GM19328 (cell line): ENCODE results near the gene RMND5B.
"Not testable (repeated sequence)": the region's sequence is repeated elsewhere in the genome, so short reads cannot be mapped to it uniquely, and the experiment has no call there.

Experiments used
- ATAC-seq: cut with Tn5 transposase; IDR thresholded peaks from one replicate; pipeline ENCODE4 v1.9.1; 2021; ENCODE audit warnings: mild to moderate bottlenecking, moderate library complexity; ENCODE audit not compliant: unreplicated experiment

The RMND5B gene

DNA sequence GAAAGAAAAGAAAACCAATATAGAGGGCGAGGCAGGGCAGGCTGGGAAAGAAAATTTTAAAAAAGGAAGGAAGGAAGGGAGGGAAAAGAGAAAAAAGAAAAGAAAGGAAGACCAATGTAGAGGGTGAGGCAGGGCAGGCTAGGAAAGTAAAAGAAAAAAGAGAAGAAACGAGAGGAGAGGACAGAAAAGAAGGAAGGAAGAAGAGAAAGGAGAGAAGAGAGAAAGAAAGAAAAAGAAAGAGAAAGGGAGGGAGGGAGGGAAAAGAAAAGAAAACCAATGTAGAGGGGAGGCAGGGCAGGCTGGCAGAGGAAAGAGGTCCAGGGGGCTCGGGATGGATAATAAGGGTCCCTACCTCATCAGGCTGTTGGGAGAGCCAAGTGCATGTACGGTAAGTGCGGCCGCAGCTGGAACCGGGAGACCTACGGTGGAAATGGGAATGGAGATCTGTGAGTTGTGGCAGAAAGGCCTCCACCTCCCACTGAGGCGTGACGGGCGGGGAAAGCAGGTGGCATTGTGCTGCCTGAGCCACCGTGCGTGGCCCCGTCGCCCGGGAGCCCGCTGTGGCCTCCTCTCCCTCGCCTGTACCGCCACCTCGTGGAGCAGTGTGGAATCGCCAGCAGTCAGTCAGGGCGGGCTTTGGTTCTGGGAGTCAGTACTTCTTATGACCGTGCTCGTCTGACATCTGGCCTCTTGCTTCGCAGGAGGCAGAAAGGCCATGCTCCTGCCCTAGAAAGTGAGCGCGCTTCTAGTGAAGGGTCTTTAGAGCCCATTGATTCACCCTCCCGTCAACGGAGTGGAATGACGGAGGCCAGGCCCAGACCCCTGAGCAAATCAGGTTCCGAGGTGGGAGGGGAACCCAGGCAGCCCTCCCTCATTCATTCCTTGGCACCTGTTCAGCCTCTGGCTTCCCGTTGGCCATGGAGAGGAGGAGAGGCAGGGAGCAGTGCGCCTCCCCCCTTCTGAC, 33.2 kb downstream of the RMND5B start:
- ATAC-seq = peak; percentile 83

DNA sequence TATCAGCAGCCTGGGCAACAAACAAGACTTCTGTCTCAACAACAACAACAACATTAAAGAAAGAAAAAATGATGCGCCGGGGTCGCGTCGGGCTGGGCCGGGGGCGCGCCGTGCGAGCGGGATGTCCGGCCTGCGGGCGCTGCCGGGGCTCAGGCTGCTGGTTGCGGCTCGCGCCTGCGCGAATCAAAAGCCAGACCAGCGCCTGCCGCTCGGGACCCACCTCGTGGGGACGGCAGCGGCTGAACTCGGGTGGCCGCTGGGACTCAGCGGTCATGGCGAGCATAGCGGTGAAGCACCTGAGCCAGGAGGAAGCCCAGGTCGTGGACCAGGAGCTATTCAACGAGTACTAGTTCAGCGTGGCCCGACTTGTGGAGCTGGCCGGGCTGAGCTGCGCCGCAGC, 34.8 kb downstream of the RMND5B start:
- ATAC-seq = no peak

DNA sequence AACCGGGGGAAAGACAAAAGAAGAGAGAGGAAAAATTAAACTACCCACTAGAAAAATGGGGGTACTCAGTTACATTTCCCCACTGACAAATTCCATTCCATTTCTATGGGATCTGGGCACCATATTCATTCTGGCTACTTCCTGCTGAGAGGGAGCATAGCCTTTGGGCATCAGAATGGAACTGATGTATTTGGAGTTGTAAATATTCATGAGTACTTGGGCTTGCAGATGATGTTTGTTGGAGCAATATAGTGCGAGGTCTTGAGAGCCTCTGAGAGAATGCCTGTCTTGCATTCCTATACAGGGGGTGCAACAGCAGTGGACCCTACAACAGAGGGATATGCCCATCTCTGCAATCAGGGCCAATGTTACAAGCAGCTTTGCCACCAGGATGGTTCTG, 39.6 kb downstream of the RMND5B start:
- no peak for ATAC-seq

DNA sequence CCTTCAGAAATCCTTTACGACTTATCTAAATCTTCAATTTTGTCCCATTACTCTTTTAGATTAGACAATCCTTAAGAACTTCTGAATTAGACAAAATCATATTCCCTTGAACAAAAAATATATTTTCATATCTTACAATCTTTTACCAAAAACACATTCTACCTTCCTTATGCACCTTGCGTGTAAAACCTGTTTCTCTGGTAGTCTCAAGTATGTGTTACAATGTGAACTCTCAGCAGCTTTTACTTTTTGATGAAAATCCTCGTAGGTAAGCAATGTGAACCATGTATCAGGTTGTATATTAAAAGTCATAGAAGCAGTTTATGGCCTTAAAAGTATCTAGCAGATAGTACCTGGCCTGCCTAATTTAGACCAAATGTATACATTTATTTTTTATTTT, 43.6 kb downstream of the RMND5B start:
- ATAC-seq = no peak

DNA sequence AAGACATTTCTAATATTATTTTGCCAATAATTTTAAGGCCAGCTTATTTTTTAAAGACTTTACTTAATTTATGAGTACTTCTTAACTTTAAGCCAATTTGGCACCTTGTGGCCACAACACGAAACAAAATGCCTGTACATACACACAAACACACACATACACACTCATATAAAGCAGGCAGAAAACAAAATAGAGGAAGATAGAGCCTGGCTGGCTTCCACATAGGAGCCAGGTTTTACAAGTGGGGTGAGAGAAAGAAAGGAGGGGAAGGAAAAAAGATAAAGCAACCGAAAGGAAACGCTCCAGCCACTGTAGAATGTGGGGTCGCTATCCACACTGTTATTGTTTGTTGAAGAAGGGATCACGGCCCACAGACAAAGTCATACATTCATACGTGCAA, 46.0 kb downstream of the RMND5B start:
- no peak for ATAC-seq

DNA sequence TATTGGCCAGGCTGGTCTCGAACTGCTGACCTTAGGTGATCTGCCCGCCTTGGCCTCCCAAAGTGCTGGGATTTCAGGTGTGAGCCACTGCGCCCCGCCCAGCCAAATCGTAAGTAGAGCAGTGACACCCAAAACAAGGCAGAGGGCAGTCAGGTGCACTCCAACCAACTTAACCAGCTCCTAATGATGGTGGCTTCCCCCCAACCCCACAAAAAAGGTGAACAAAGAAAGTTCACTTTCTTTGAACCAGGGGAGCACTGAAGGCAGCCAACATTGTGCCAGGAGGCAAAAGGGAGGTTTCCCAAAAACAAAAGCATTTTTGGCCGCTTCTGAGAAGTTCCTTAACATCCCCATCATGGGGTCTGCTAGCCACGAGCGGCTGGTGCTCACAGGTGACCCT, 46.8 kb downstream of the RMND5B start:
- ATAC-seq = no peak

DNA sequence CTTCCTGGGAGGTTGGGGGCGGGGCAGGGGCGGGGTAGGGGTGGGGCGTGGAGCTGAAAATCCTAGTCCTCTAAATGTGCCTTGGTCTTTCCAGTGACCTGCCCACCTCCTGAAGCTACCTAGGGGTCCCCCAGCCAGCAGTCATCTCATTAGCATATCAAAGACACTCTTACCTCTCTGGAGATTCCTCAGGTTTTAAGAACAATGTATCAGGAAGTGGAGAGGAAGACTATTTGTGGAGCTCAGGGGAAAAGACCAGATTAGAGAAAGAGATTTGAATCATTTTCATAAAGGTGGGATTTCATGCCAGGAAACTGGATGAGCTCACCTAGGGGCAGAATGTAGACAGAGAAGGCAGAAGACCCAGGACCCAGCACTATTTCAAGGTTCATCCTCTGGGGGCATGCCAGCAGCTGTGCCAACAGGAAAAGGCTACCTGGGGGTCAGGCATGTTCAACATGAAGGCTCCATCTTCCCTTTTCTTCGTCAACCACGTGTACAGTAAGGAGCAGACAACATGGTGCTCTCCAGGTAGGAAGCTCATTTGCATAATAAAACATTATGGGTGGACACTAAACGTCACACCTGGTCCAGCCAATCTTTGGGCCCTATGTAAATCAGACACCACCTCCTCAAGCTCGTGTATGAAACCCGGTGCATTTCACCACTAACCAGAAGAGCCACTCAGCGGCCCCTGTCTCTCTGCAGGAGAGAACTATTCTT, 49.5 kb downstream of the RMND5B start:
- no peak for ATAC-seq

DNA sequence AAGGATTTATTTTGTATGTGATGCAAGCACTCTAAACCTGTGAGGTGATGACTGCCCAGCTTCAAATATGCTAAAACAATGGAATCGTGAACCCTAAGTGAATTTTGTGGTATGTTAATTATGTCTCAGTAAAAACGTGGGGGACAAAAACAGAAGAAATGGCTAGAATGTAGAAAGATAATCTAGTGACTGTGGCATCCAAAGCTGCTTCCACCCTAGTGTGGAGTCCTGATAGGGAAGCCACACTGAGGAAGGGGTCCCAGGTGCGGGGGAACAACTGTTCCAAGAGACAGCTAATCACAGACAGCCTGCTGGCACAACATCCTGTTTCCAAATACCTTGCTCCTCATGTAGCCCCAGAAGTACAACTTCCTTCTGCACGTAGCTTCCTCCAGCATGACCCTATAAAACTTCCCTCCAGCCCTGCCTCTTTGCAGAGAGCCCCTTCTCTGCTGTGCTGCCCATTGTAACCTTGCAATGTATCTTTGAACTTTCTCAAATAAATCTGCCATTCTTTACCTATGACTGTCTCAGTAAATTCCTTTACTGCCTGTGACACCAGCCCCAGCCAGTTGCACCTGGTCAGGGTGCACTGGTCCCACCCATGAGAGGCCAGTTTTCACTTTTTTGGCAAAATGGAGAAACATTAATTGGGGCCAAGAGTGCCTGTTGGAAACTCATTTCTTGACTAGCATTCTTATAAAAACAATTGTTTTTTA, 51.5 kb downstream of the RMND5B start:
- ATAC-seq = no peak

DNA sequence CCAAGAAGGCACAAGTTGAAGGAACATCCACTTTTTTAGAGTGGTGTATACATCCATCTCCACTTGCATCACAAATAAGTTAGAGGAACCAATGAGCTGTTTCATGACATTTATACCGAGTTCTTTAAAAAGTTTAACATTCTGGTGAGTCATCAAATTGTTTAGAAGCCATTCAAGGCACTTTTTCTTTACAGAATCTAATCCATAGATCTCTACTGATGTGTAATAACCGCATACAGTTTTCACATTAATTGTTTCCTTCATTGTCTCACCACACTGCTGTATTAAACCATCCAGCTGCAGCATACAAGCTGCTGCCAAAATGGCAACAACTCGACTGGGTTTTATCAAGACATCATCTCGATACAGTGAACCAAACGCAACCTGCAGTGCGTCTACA, 55.6 kb downstream of the RMND5B start:
- no peak for ATAC-seq

DNA sequence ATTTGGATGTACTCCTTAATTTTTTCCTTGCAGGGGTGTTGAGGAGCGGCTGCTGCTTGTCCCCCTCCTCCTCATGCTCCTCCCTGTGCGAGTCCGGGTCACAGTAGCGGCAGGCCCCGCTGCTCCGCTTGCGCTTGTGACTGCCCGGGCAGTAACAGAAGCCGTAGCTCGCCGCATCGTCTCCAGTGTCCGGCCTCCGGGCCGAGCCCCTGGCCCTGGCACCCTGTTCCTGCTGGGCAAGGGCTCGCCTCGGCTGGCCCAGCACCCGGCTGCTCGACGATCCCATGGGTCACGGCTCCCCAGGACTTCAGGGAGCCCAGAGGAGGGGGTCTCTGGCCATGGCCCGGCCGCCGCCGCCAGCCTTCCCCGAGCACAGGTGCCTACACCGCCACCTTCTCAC, 56.2 kb downstream of the RMND5B start, which contains the start of gene GMCL2:
TSS of gene GMCL2 (minus strand) at position 358 of the 400 bp plus-strand sequence. CDS start at position 286, 72 bp downstream.
- no peak for ATAC-seq

DNA sequence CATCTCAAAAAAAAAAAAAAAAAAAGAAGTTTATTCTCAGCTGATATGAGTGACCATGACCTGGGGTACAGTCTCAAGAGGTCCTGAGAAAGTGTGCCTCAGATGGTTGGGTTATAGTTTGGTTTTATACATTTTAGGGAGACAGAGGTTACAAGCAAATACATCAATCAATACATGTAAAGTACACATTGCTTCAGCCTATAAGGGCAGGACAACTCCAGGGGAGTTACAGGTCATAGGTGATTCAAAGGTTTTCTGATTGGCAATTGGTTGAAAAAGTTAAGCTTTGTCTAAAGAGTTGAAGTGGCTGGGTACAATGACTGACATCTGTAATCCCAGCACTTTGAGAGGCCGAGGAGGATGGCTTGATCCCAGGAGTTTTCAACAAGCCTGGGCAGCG, 58.6 kb downstream of the RMND5B start:
- ATAC-seq = no peak

DNA sequence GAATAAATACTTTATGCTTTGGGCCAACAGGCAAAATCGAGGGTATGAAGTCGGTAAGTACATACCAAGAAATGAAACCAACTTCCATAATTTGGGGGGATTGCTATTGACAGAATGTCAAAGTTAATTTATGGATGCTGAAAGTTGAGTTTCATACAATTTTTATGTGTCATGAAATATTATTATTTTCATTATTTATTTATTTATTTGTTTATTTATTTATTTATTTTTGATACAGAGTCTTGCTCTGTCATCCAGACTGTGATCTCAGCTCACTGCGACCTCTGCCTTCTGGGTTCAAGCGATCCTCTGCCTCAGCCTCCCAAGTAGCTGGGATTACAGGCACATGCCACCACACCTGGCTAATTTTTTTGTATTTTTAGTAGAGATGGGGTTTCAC, 60.8 kb downstream of the RMND5B start:
- no peak for ATAC-seq

DNA sequence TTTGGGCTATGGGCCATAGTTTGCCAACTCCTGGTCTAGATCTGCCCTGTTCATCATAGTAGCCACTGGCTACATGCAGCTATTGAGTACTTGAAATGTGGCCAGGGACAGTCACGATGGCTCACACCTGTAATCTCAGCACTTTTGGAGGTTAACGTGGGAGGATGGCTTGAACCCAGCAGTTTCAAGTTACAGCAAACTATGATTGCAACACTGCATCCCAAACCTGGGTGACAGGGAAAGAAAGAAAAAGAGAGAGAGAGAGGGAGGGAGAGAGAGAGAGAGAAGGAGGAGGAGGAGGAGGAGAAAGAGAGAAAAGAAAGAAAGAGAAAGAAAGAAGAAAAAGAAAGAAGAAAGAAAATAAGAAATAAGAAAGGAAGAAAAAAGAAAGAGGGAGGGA, 61.4 kb downstream of the RMND5B start:
- no peak for ATAC-seq

DNA sequence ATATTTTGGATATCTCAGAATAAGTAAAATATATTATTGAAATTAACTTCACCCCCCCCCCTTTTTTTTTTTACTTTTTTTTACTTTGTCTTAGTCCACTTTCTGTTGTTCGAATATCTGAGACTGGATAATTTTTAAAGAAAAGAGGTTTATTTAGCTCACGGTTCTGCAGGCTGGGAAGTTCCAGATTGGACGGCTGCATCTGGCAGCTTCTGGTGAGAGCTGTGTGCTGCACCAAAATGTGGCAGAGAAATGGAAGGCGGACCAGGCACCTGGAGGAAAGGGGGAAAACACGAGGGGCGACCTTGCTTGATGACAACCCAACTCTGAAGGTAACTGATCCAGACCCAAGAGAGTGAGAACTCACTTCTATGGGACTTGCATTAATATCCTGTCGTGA, 62.0 kb downstream of the RMND5B start:
- ATAC-seq = no peak

DNA sequence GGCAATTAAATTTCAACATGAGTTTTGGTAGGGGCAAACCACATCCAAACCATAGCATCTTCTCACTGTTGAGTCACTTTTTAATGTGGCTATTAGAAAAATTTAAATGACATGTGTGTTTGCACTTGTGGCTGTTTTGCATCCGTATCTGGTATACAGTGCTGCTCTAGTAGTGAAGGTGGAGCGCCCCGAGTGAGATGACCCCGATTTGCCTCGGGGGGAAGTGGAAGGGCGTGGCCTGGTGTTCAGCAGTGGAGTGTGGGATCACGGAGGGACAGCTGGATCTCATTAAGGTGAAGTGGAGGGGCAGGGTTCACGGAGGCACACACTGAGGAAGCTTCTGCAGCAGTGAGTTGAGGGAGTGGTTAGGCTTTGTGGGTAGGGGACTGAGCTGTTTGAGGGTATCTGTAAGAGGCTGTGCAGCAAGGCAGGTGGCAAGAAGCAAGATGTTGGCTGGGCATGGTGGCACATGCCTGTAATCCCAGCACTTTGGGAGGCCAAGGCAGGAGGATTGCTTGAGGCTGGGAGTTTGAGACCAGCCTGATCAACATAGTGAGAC, 62.5 kb downstream of the RMND5B start:
- no peak for ATAC-seq

DNA sequence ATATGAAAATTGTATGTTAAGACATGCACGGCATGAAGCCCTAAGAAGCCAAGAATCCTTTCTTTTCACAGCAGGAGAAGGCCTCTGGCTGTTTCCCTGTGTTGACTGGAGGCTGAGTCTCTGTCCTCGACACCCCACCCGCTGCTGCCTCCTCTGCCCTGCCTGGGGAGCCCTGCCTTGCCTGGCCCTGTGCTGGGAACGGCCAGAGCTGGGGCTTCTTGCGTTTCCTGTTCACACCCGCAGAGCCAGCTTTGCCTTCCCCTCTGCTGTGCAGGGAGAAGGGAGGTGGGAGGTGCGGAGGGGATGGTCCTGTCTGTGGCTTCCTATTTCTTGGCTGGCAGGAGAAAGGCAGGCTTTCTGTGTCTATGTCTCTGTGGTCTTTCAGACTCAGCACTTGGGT, 63.2 kb downstream of the RMND5B start:
- no peak for ATAC-seq

DNA sequence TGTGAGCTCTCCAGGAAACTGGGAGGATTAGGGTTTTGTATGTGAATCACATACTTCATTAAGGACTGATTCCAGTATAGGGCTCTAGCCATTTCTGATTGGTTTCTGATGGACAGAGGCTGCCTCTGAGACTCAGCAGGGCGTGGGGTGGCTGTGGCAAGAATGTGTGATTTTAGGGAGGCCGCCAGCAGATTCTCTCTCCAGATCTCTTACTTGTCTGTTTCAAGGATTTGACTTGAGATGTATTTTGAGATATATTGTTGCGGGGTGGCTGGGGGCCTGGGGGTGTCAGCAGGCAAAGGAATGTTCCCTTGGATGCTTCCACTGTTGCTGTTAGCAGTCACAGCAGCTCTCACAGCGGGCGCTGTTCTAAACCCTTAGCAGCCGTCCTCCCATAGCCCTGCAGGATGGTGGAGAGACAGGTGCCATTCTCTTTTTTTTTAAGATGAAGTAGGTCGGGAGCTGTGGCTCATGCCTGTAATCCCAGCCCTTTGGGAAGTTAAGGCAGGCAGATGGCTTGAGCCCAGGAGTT, 65.5 kb downstream of the RMND5B start:
- no peak for ATAC-seq

DNA sequence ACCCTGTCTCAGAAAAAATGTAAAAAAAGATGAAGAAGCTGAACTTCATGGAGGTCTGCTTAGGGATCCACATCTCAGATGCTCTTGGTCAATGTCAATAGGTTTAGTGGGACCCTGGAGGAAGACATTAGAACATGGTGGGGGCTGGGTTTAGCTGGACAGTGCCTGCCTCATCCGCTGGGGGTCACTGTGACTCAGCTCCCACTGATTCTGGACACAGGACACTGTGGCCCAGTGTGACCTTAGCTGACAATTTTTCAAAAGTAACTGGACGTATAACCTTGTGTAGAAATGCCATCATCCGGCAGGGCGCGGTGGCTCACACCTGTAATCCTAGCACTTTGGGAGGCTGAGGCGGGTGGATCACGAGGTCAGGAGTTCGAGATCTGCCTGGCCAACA, 66.2 kb downstream of the RMND5B start:
- no peak for ATAC-seq

DNA sequence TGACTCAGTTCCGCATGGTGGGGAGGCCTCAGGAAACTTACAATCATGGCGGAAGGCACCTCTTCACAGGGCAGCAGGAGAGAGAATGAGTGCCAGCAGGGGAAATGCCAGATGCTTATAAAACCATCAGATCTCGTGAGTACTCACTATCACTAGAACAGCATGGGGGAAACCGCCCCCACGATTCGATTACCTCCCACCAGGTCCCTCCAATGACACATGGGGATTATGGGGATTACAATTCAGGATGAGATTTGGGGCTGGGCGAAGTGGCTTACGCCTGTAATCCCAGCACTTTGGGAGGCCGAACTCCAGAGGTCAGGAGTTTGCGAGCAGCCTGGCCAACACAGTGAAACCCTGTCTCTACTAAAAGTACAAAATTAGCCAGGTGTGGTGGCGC, 67.3 kb downstream of the RMND5B start:
- not testable (repeated sequence) for ATAC-seq

DNA sequence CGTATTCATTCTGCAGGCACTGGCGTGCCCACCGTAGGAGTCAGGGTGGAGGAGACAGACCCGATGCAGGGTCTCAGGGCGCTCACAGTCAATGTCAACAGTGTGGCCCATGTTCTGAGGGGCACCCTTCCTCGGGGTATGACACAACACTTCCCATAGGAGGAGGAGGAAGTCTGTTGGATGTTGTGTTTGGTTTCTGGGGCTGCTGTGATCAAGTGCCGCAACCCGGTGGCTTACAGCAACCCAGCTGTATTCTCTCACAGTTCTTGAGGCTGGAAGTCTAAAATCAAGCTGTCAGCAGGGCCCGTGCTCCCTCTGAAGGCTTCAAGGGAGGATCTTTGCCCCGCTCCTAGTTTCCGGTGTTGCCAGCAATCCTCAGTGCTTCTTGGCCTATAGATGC, 67.9 kb downstream of the RMND5B start:
- ATAC-seq = no peak
